Measurements from ENCODE around the gene RNASE8.

DNA sequence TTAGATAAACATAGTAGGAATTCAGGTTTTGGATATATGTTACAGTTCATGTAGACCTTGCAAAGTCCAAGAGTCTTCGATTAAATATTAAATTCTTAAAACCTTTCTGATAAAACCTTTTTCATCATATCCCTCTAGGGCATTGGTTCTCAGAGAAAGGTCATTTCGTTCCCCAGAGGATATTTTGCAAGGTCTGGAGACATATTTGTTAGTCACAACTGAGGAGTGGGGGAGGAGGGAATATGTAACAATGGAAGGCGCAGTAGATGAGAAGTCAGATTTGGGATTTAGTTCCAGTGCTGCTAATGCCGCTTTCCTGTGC lies 48.5 kb downstream of the RNASE8 start:
- TF ChIP-seq, protein P1, sequence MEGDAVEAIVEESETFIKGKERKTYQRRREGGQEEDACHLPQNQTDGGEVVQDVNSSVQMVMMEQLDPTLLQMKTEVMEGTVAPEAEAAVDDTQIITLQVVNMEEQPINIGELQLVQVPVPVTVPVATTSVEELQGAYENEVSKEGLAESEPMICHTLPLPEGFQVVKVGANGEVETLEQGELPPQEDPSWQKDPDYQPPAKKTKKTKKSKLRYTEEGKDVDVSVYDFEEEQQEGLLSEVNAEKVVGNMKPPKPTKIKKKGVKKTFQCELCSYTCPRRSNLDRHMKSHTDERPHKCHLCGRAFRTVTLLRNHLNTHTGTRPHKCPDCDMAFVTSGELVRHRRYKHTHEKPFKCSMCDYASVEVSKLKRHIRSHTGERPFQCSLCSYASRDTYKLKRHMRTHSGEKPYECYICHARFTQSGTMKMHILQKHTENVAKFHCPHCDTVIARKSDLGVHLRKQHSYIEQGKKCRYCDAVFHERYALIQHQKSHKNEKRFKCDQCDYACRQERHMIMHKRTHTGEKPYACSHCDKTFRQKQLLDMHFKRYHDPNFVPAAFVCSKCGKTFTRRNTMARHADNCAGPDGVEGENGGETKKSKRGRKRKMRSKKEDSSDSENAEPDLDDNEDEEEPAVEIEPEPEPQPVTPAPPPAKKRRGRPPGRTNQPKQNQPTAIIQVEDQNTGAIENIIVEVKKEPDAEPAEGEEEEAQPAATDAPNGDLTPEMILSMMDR (conservative IDR thresholded peaks at IDR 0.05; ENCODE audit: low read depth, low read length): no peak
- TF ChIP-seq EZH2 (IDR thresholded peaks at IDR 0.05; ENCODE audit: low read length, unreplicated experiment): no peak

Data from PC-3 (cell line).